HG02610 (cell line): ENCODE results near the gene USF1.
A peak's percentile ranks its signal among the peaks of the same experiment; 100 is the strongest.
"Not testable (repeated sequence)": the region's sequence is repeated elsewhere in the genome, so short reads cannot be mapped to it uniquely, and the experiment has no call there.

Source experiments
- ATAC-seq: cut with Tn5 transposase; IDR thresholded peaks from one replicate; pipeline ENCODE4 v1.9.1; 2021; ENCODE audit warnings: mild to moderate bottlenecking, moderate library complexity; ENCODE audit not compliant: unreplicated experiment

Gene USF1

GRCh38 chr1:161048949-161049722 lies 3.4 kb upstream of the USF1 start:
- ATAC-seq: no peak

- no peak for ATAC-seq
Observed at GRCh38 chr1:161047436-161048420, 2.0 kb upstream of the USF1 start.

GRCh38 chr1:161046605-161047228 lies 940 bp upstream of the USF1 start:
- ATAC-seq: peak; percentile 47

- ATAC-seq: peak; percentile 45
Observed at GRCh38 chr1:161044908-161045735, 655 bp downstream of the USF1 start.

GRCh38 chr1:161044535-161044907 lies 1.3 kb downstream of the USF1 start:
- no peak for ATAC-seq

GRCh38 chr1:161039546-161039945 lies 6.2 kb downstream of the USF1 start:
- no peak for ATAC-seq

- no peak for ATAC-seq
Observed at GRCh38 chr1:161039154-161039545, 6.6 kb downstream of the USF1 start.

GRCh38 chr1:161038523-161039153 lies 7.1 kb downstream of the USF1 start, which contains the start of gene TSTD1:
Gene TSTD1, minus strand, starts transcription at chr1:161038964. Its CDS starts 75 bp downstream, at chr1:161038889.
- ATAC-seq: peak; percentile 83

GRCh38 chr1:161037661-161038522 lies 7.9 kb downstream of the USF1 start:
- ATAC-seq: no peak

GRCh38 chr1:161033751-161034150 lies 12.0 kb downstream of the USF1 start:
- no peak for ATAC-seq

GRCh38 chr1:161032409-161032808 lies 13.4 kb downstream of the USF1 start:
- ATAC-seq: no peak

GRCh38 chr1:161031874-161032273 lies 13.9 kb downstream of the USF1 start:
- no peak for ATAC-seq

GRCh38 chr1:161029466-161029865 lies 16.3 kb downstream of the USF1 start:
- ATAC-seq: not testable (repeated sequence)

- peak; percentile 73 for ATAC-seq
Observed at GRCh38 chr1:161026954-161027353, 18.8 kb downstream of the USF1 start.

GRCh38 chr1:161022432-161022831 lies 23.3 kb downstream of the USF1 start:
- ATAC-seq: not testable (repeated sequence)

GRCh38 chr1:161021970-161022353 lies 23.8 kb downstream of the USF1 start:
- no peak for ATAC-seq

- peak; percentile 81 for ATAC-seq
Observed at GRCh38 chr1:161021165-161021969, 24.4 kb downstream of the USF1 start.

GRCh38 chr1:161020509-161021164 lies 25.1 kb downstream of the USF1 start, which contains the start of gene F11R:
Gene F11R, minus strand, starts transcription at chr1:161021152. Its CDS starts 79 bp downstream, at chr1:161021073.
- peak; percentile 25 for ATAC-seq
